Measurements from ENCODE around the gene AK8. TPM values are rescaled to one million over a fixed set of nuclear protein-coding genes. Genes with fewer than 3 reads are reported as not detected.

The AK8 gene
- total RNA-seq, 1 donor from 2014 or later, result 2.0 TPM

DNA sequence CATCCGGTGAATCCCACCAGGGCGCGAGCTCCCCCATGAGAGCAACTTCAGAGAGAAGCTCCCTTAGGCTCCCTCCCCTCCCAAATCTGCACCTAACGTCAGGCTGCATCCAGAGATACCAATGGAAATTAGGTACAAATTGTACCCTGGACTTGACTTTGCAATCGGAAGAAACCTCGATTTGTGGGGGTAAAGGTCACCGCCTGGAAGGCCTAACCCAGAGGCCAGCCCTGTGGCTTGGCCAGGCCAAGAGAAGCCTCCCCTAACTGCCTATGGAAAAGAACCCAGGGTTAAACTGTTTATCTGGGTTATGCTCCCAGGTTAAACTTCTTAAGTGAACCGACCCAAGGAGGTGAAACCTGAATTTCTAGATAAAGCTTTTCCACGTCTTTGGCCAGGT, 127.4 kb downstream of the AK8 start:
- H3K4me3 ChIP-seq (ENCODE audit: low read depth, low read length), result no peak overlapping the region
- DNase-seq (ENCODE audit: low read depth), result no peak
- TF ChIP-seq, protein P1, sequence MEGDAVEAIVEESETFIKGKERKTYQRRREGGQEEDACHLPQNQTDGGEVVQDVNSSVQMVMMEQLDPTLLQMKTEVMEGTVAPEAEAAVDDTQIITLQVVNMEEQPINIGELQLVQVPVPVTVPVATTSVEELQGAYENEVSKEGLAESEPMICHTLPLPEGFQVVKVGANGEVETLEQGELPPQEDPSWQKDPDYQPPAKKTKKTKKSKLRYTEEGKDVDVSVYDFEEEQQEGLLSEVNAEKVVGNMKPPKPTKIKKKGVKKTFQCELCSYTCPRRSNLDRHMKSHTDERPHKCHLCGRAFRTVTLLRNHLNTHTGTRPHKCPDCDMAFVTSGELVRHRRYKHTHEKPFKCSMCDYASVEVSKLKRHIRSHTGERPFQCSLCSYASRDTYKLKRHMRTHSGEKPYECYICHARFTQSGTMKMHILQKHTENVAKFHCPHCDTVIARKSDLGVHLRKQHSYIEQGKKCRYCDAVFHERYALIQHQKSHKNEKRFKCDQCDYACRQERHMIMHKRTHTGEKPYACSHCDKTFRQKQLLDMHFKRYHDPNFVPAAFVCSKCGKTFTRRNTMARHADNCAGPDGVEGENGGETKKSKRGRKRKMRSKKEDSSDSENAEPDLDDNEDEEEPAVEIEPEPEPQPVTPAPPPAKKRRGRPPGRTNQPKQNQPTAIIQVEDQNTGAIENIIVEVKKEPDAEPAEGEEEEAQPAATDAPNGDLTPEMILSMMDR (IDR thresholded peaks at IDR 0.05; ENCODE audit: insufficient read depth, low read length, poor library complexity, severe bottlenecking), result no peak
- H3K36me3 ChIP-seq (ENCODE audit: control insufficient read depth, insufficient read depth, low read length), result no peaks in the 10 kb centered on the region
- peaks cover 15% of the 10 kb centered on the region for H3K27me3 ChIP-seq (ENCODE audit: control insufficient read depth, insufficient read depth, low read length)

DNA sequence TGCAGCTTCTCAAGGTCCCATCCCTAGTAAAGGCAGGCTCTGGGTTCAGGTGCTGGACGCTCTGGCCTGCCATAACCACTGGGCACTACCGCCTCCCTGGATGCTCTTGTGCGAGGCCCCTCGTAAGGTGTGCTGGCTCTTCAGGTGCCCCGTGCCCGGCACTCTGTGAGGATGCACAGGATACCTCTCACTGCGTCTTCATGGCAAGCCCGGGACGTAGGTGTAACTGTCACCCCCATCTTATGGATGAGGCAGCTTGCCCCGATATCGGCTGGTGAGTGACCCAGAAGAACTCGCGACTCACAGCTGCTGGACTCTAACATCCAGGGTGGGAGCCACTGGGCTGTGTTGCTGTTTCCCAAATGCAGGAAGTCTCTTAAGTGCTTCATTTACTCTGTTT, 128.8 kb downstream of the AK8 start:
- H3K4me3 ChIP-seq (ENCODE audit: low read depth, low read length), result no peak overlapping the region
- DNase-seq (ENCODE audit: low read depth), result no peak
- no peaks in the 10 kb centered on the region for H3K36me3 ChIP-seq (ENCODE audit: control insufficient read depth, insufficient read depth, low read length)
- TF ChIP-seq, protein P1 (IDR thresholded peaks at IDR 0.05; ENCODE audit: insufficient read depth, low read length, poor library complexity, severe bottlenecking), result no peak
- H3K27me3 ChIP-seq (ENCODE audit: control insufficient read depth, insufficient read depth, low read length), result peaks cover 21% of the 10 kb centered on the region

DNA sequence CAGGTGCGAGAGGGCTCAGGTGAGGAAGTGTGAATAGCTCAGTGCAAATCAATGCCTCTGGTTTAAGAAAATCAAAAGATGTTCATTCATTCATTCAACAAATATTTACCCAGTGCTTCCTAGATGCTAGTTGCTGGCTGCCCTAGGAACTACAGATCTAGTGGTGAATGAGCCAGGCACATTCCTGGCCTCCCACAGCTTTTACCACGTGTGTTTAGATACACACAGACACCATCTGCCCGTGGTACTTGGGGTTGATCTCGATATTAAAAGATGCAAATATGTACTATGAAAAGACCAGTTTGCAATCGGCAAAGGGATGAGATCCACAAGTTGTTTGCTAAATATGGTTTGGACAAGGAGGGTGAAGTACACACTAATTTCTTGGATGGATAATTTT, 129.6 kb downstream of the AK8 start:
- H3K27me3 ChIP-seq (ENCODE audit: control insufficient read depth, insufficient read depth, low read length), result peaks cover 29% of the 10 kb centered on the region
- no peak for DNase-seq (ENCODE audit: low read depth)
- H3K36me3 ChIP-seq (ENCODE audit: control insufficient read depth, insufficient read depth, low read length), result no peaks in the 10 kb centered on the region
- H3K4me3 ChIP-seq (ENCODE audit: low read depth, low read length), result no peak overlapping the region
- TF ChIP-seq, protein P1 (IDR thresholded peaks at IDR 0.05; ENCODE audit: insufficient read depth, low read length, poor library complexity, severe bottlenecking), result no peak

DNA sequence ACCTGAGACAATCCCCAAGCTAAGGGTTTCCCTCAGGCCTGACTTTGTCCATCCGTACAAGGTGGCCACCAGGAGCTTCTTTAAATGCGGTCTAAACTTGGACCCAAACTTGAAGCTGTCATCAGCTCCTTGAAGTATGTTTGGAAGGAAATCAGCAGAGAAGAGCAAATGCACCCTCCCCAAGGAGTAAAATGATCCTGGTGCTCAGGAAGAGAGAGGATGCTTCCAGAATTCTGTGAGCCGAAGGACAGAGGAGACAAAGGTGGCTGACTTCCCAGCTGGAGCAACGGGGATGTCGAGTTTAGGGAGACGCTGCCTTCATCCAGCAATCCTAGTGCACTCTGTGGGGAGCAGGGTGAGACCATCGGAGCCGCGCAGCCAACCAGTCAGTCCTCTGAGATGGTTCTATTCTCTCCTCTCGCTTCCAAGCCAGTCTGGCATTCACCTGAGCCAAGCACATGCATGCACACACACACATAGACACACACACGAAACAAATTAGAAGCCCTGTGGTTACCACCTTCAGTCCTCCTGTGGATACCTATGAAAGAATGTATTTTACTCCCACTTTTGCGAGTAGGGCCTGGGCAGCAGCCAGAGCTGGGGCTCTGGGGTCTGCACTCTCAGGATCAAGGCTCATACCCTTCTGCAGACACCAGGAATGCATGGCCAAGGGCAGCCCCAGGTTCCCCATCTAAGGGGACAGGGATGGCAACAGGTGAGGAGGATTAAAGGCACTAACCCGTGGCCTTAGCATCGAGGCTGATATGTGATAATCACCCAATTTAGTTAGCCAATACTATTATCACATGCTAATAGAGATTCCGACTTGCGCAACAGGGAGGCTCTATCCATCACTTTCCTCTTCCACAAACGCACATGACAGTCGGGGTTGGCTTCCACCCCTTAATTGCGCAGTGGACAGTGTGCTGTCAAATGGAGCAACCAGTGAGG, 132.1 kb downstream of the AK8 start:
- Histone ChIP-seq H3K36me3 (ENCODE audit: control insufficient read depth, insufficient read depth, low read length) (no peaks in the 10 kb centered on the region), H3K27me3 (ENCODE audit: control insufficient read depth, insufficient read depth, low read length) (peaks cover 46% of the 10 kb centered on the region), H3K4me3 (ENCODE audit: low read depth, low read length) (no peak overlapping the region)
- TF ChIP-seq, protein P1 (IDR thresholded peaks at IDR 0.05; ENCODE audit: insufficient read depth, low read length, poor library complexity, severe bottlenecking), result no peak
- no peak for DNase-seq (ENCODE audit: low read depth)

DNA sequence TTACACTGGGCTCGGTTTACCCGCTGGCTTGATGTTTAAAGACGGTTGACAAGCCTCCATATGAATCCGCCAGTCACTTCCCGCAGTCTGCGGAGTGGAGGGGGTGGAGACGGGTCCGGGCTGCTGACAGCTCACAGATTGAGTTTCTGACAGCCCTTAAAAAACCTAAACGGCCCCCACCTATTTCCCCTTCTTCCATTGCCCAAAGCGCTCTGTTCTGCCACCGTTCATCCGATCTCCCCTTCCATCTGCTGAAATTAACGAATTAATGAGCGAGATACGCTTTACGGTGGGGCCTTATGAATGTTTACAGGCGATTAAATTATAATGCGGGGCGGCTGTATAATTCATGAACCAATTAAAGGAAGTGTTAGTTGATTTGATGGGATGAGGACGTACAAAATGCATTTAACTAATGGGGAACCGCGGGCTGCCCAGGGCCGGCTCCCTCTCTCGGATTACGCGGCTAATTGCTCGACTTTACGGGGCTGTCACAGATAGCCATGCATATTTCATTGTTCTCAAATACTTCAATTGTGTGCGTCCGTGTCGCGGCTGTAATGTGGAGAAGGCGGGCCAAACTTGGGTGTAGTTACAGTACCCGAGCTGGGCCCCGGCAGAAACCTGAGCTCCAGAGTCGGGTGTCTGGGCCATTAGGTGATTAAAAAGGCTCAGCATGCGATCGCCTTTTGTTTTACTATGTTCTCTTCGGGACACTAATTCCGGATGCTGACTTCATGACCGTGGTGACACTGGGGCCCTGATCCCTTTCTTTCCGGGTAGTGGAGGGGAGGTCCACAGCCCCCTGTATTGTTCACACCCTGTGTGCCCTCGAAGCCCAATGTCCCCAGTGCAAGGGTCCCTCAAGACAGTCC, 133.0 kb downstream of the AK8 start:
- Histone ChIP-seq H3K36me3 (ENCODE audit: control insufficient read depth, insufficient read depth, low read length) (no peaks in the 10 kb centered on the region), H3K4me3 (ENCODE audit: low read depth, low read length) (no peak overlapping the region), H3K27me3 (ENCODE audit: control insufficient read depth, insufficient read depth, low read length) (peaks cover 49% of the 10 kb centered on the region)
- TF ChIP-seq, protein P1 (IDR thresholded peaks at IDR 0.05; ENCODE audit: insufficient read depth, low read length, poor library complexity, severe bottlenecking), result no peak
- no peak for DNase-seq (ENCODE audit: low read depth)

Measured in kidney epithelial cell (primary cell).